Lower lobe of right lung (tissue), 2 donors: Measurements from ENCODE around the gene STAT1. TPM values are rescaled to one million over a fixed set of nuclear protein-coding genes. Genes with fewer than 3 reads are reported as not detected.
A peak's percentile ranks its signal among the peaks of the same experiment; 100 is the strongest.

ENCODE experiments used
- ATAC-seq, 2 donors: fragments of 200-7000 bp; cut with Tn5 transposase; one replicate each; pipeline ENCODE4 v1.9.1; 2020 to 2022; ENCODE audit warnings: mild to moderate bottlenecking in 2 of 2, moderate library complexity in 2 of 2
- DNase-seq: peaks from one replicate; pipeline ENCODE4 v3.0.0-alpha.2; 2020
- H3K27ac ChIP-seq: fragments of 200-600 bp; one replicate; pipeline ENCODE4 v1.8.0; 2022
- H3K27me3 ChIP-seq: fragments of 200-600 bp; one replicate; pipeline ENCODE4 v1.8.0; 2022; ENCODE audit warnings: low read depth
- H3K36me3 ChIP-seq: fragments of 200-600 bp; one replicate; pipeline ENCODE4 v1.8.0; 2022; ENCODE audit warnings: mild to moderate bottlenecking
- H3K4me1 ChIP-seq: fragments of 200-600 bp; one replicate; pipeline ENCODE4 v1.8.0; 2022
- H3K4me3 ChIP-seq: fragments of 200-600 bp; one replicate; pipeline ENCODE4 v1.8.0; 2022; ENCODE audit warnings: mild to moderate bottlenecking
- H3K9me3 ChIP-seq: fragments of 200-600 bp; one replicate; pipeline ENCODE4 v1.8.0; 2022
- intact Hi-C: fragments of 100-400 bp; cut with DNase I; formaldehyde crosslinking; loops from one replicate; pipeline ENCODE4 v1.11.0; 2022
- total RNA-seq: library from RNA; stranded (reverse); fragmentation: NEBNext Ultra II Directional; extraction: Animal tissue kit (Norgen Biotek cat#: 25700); gene quantifications from one replicate; pipeline ENCODE4 v1.2.1, GENCODE V29; 2021
- TF ChIP-seq, protein P1 (sequence below): fragments of 200-600 bp; IDR thresholded peaks from one replicate; pipeline ENCODE4 v1.8.0; 2022; ENCODE audit warnings: antibody characterized with exemption, mild to moderate bottlenecking
- donor health status: DM: no; HTN: yes; CAD: no; lungs with severe emphysema.

Gene STAT1
- total RNA-seq, 1 donor from 2014 or later = 103 TPM

DNA sequence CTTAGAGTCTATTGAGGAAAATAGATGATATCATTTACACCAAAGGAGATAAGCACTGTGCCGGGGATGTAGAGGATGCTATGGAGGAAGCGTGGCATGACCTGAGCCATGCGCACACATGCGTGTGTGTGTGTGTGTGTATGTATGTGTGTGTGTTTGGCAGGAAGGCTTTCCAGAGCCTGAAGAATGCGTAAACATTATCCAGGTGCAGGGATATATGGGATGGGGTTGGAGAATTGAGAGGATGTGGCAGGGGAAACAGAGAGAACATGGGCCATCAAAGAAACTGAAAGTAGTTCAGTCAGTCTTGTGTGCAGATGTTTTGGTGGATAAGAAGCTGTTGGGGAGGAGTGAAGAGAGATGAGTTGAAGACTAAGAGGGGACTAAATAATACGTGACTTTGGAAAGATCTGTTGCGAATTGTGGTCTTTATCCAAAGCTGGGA is 9.3 kb upstream of the STAT1 start:
- Histone ChIP-seq H3K4me3 (peak overlapping the region; percentile 4), H3K27me3 (no peaks in the 10 kb centered on the region), H3K36me3 (no peaks in the 10 kb centered on the region), H3K9me3 (no peaks in the 10 kb centered on the region), H3K4me1 (peaks cover 18% of the 10 kb centered on the region), H3K27ac (no peak overlapping the region)
- DNase-seq (no peak), ATAC-seq (no peak)
- TF ChIP-seq, protein P1, sequence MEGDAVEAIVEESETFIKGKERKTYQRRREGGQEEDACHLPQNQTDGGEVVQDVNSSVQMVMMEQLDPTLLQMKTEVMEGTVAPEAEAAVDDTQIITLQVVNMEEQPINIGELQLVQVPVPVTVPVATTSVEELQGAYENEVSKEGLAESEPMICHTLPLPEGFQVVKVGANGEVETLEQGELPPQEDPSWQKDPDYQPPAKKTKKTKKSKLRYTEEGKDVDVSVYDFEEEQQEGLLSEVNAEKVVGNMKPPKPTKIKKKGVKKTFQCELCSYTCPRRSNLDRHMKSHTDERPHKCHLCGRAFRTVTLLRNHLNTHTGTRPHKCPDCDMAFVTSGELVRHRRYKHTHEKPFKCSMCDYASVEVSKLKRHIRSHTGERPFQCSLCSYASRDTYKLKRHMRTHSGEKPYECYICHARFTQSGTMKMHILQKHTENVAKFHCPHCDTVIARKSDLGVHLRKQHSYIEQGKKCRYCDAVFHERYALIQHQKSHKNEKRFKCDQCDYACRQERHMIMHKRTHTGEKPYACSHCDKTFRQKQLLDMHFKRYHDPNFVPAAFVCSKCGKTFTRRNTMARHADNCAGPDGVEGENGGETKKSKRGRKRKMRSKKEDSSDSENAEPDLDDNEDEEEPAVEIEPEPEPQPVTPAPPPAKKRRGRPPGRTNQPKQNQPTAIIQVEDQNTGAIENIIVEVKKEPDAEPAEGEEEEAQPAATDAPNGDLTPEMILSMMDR = no peak
- intact Hi-C loops = no loop called here

DNA sequence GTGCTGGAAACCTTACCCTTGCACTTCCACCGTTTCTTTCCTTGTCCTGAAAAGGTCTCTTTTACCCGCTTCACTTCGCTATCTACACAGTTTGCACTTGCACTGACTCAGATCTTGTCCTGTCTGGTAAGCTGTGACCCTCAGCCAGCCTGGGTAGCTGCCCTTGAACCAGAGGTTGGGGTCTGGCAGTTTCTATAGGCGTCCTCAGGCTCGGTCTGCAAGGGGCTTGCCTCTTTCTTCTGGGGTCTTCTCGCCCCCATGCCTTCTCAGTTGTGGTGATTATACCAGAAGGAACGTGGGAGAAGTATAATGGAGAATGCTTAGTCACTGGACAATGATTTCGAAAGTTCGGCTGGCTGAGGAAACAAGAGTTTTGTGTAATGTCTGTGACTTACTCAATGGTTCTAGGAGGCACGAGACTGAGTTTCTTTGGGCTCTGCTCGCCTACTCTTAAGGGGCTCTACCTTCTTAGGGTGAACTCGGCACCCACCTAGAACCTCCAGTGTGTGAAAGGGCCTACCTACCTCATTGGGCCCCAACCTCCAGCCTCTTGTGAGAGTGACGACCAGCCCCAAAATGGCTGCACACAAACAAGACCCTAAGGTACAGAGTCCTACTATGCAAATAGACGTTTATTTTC is 6.9 kb upstream of the STAT1 start:
- DNase-seq = no peak
- intact Hi-C loops = no loop called here

GRCh38 chr2:191020221-191020741 is 6.3 kb upstream of the STAT1 start:
- H3K4me1 ChIP-seq = peaks cover 18% of the 10 kb centered on the region
- intact Hi-C loops = no loop called here
- H3K27ac ChIP-seq = peak overlapping the region; percentile 96
- peak; percentile 98 to 99 for ATAC-seq
- no peaks in the 10 kb centered on the region for H3K27me3 ChIP-seq
- no peaks in the 10 kb centered on the region for H3K9me3 ChIP-seq
- peak overlapping the region; percentile 91 for H3K4me3 ChIP-seq
- TF ChIP-seq, protein P1 = peak; percentile 15
- no peaks in the 10 kb centered on the region for H3K36me3 ChIP-seq
- DNase-seq = peak; percentile 94

More for the DNA sequence above, 6.9 kb upstream of the STAT1 start:
- TF ChIP-seq, protein P1 = no peak
- Histone ChIP-seq H3K27ac (peak overlapping the region; percentile 96), H3K27me3 (no peaks in the 10 kb centered on the region), H3K9me3 (no peaks in the 10 kb centered on the region), H3K4me3 (peak overlapping the region; percentile 91), H3K36me3 (no peaks in the 10 kb centered on the region), H3K4me1 (peaks cover 18% of the 10 kb centered on the region)
- peak; percentile 66 to 78 for ATAC-seq

DNA sequence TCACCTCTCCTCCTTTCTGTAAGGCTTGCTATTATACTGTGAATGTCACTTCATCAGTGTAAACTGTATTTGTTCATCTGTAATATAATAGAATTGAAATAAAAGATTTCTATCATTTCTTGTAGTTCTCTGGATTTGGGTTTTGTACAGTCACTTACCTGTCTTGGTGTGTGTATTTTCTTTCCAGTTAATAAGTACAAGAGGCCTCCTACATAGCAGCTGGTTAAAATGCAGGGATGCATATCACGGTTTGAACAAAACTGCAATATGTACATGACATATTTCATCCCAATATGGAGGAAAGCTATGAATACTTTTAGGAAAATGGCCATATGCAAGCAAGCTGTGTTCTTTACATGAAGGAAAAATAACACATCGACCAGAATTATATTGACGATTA is 5.4 kb upstream of the STAT1 start:
- Histone ChIP-seq H3K27me3 (no peaks in the 10 kb centered on the region), H3K4me3 (no peak overlapping the region), H3K4me1 (peaks cover 25% of the 10 kb centered on the region), H3K27ac (no peak overlapping the region), H3K9me3 (no peaks in the 10 kb centered on the region), H3K36me3 (no peaks in the 10 kb centered on the region)
- TF ChIP-seq, protein P1 = no peak
- intact Hi-C loops = no loop called here
- ATAC-seq (no peak), DNase-seq (no peak)

DNA sequence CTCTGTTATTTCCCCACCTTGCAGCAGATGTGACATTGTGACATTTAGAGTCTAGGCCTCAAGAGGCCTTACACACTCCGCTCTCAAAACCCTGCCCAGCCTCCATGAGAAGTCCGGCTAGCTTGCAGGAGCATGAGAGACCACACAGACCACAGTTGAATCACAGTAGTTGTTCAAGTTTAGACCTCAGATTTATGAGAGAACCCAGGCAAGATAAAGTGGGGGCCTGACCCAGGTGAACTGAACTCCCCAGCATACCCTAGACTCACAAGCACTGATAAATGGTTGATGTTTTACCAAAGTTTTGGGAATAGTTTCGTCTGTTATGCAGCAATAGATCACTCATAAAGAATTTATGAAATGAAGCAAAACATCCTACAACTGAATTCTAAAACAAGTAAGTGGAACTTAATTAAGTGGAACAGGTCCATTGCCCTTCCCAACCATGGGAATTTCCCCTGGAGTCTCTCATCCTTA is 4.7 kb upstream of the STAT1 start:
- no peak for DNase-seq
- Histone ChIP-seq H3K27ac (no peak overlapping the region), H3K9me3 (no peaks in the 10 kb centered on the region), H3K4me1 (peaks cover 25% of the 10 kb centered on the region), H3K36me3 (no peaks in the 10 kb centered on the region), H3K27me3 (no peaks in the 10 kb centered on the region), H3K4me3 (no peak overlapping the region)
- no peak for ATAC-seq
- TF ChIP-seq, protein P1 = no peak
- intact Hi-C loops = no loop called here
